K562 (cell line): Measurements from ENCODE around the gene DYRK1A. TPM values are rescaled to one million over a fixed set of nuclear protein-coding genes. Genes with fewer than 3 reads are reported as not detected.

Experiments used
- ATAC-seq: fragments of 200-7000 bp; cut with Tn5 transposase; 3 replicates; pipeline ENCODE4 v1.9.1; 2020; ENCODE audit warnings: moderate library complexity
- BruUV-seq: library from RNA; stranded (reverse); fragments of 400-500 nt; replicated peaks from 2 replicates; lab custom pipeline; 2021; lab: Mats Ljungman, UMichigan
- CTCF ChIA-PET: fragments of 300-600 bp; formaldehyde crosslinking; extraction: SDS; loops from one replicate; lab custom pipeline; 2021; ENCODE audit warnings: low intra/inter-chr PET ratio; lab: Yijun Ruan, JAX
- POLR2A ChIA-PET: fragments of 300-600, 350-650 bp; sonication (Branson Sonifier 250); formaldehyde crosslinking; extraction: SDS; loops from one replicate; lab custom pipeline; 2021; ENCODE audit warnings: antibody characterized with exemption, inconsistent platforms; lab: Yijun Ruan, JAX
- DNase-seq, 4 experiments: peaks; one replicate each; pipeline versions ENCODE4 v3.0.0 to v3.0.0-alpha.2; 2011 to 2018; ENCODE audit warnings: low spot score in 3 of 4, mixed read lengths in 3 of 4; ENCODE audit errors: extremely low read depth in 1 of 4
- FAIRE-seq: peaks from 2 replicates; lab custom pipeline; 2011; peaks lifted over from hg19 to GRCh38; lab: Jason Lieb, UNC
- H2AFZ ChIP-seq: 2 replicates; pipeline ENCODE4 v1.6.0; 2011; ENCODE audit warnings: low read depth, low read length, control low read depth, inconsistent platforms
- H3K27ac ChIP-seq: fragments of 200-600 bp; 3 replicates; pipeline ENCODE4 v1.8.0; 2011; ENCODE audit warnings: low read depth, mild to moderate bottlenecking, control low read depth, inconsistent platforms, low read length, moderate library complexity, mixed read lengths; ENCODE audit errors: extremely low read depth
- H3K27me3 ChIP-seq, 2 experiments: fragments of 300-600 bp in 1 of 2; 2 replicates in 1 of 2; 3 replicates in 1 of 2; pipeline versions ENCODE4 v1.6.0 to v1.8.0; 2011; ENCODE audit warnings: inconsistent platforms in 2 of 2, low read length in 2 of 2, mild to moderate bottlenecking in 1 of 2, mixed read lengths in 1 of 2, moderate library complexity in 1 of 2; ENCODE audit not compliant: control insufficient read depth in 2 of 2, insufficient read depth in 2 of 2
- H3K36me3 ChIP-seq: fragments of 300-600 bp; 3 replicates; pipeline ENCODE4 v1.8.0; 2011; ENCODE audit warnings: mild to moderate bottlenecking, low read length, inconsistent platforms; ENCODE audit not compliant: control insufficient read depth, insufficient read depth
- H3K4me1 ChIP-seq, 2 experiments: fragments of 200-600 bp in 1 of 2; replicated peaks in 1 of 2; 2 replicates in 1 of 2; 3 replicates in 1 of 2; pipeline versions ENCODE4 v1.5.1 to v1.8.0; 2011; ENCODE audit warnings: inconsistent platforms in 2 of 2, low read length in 2 of 2, mild to moderate bottlenecking in 1 of 2, mixed read lengths in 1 of 2, moderate library complexity in 1 of 2; ENCODE audit not compliant: control insufficient read depth in 2 of 2, insufficient read depth in 2 of 2
- H3K4me2 ChIP-seq: 2 replicates; pipeline ENCODE4 v1.6.1; 2011; ENCODE audit warnings: low read length, control low read depth, inconsistent platforms, mixed read lengths; ENCODE audit not compliant: insufficient read depth
- H3K4me3 ChIP-seq: fragments of 200-600 bp; sonication (generic), shearing (Covaris generic); 2 replicates; pipeline ENCODE4 v1.5.1; 2016; ENCODE audit warnings: control low read depth, inconsistent platforms
- H3K79me2 ChIP-seq: fragments of 200-600 bp; 3 replicates; pipeline ENCODE4 v1.8.0; 2011; ENCODE audit warnings: low read length, inconsistent platforms; ENCODE audit not compliant: control insufficient read depth, insufficient read depth
- H3K9ac ChIP-seq, 2 experiments: 2 replicates each; pipeline versions ENCODE4 v1.6.0 to v1.6.1; 2011; ENCODE audit warnings: low read depth in 2 of 2, low read length in 2 of 2, control low read depth in 1 of 2, inconsistent platforms in 1 of 2, mild to moderate bottlenecking in 1 of 2, mixed read lengths in 1 of 2; ENCODE audit not compliant: insufficient read depth in 1 of 2
- H3K9me1 ChIP-seq: one replicate; pipeline ENCODE4 v1.6.0; 2011; ENCODE audit warnings: inconsistent platforms, mild to moderate bottlenecking, low read length, moderate library complexity; ENCODE audit not compliant: control insufficient read depth, insufficient read depth
- H3K9me3 ChIP-seq: replicated peaks from 2 replicates; pipeline ENCODE4 v1.5.1; 2011; ENCODE audit warnings: low read depth, low read length, inconsistent platforms; ENCODE audit not compliant: control insufficient read depth, insufficient read depth
- H4K20me1 ChIP-seq: replicated peaks from 2 replicates; pipeline ENCODE4 v1.6.1; 2011; ENCODE audit warnings: low read length, inconsistent platforms, mixed read lengths; ENCODE audit not compliant: control insufficient read depth, insufficient read depth
- ARID1B ChIP-seq: fragments of 450-650 bp; IDR thresholded peaks from 2 replicates; pipeline ENCODE4 v1.6.1; 2016; ENCODE audit warnings: antibody characterized with exemption, mild to moderate bottlenecking, inconsistent platforms
- BACH1 ChIP-seq: fragments of 200-800 bp; sonication (Bioruptor generic); IDR thresholded peaks from 2 replicates; pipeline ENCODE4 v1.6.1; 2016; ENCODE audit warnings: missing genetic modification characterization, missing compliant biosample characterization
- CAMTA2 ChIP-seq: fragments of 250-450 bp; sonication (Bioruptor Pico); conservative IDR thresholded peaks from 2 replicates; pipeline ENCODE4 v1.5.1; 2022
- CBFA2T3 ChIP-seq: fragments of 450-650 bp; IDR thresholded peaks from 2 replicates; pipeline ENCODE4 v1.6.1; 2017
- CHD1 ChIP-seq: fragments of 200-600 bp; sonication (generic); IDR thresholded peaks from one replicate; pipeline ENCODE4 v1.6.1; 2012; ENCODE audit warnings: mild to moderate bottlenecking, moderate library complexity, low read length, inconsistent platforms
- EP300 ChIP-seq: IDR thresholded peaks from 2 replicates; pipeline ENCODE4 v1.6.1; 2012; ENCODE audit warnings: low read length, improper control_type of control experiment
- HDAC8 ChIP-seq: fragments of 450-650 bp; IDR thresholded peaks from 2 replicates; pipeline ENCODE4 v1.6.1; 2016; ENCODE audit warnings: mild to moderate bottlenecking, missing genetic modification characterization, moderate library complexity, missing compliant biosample characterization
- HMGXB4 ChIP-seq: sonication (generic); formaldehyde crosslinking; IDR thresholded peaks from 2 replicates; pipeline ENCODE4 v1.8.1; 2023; ENCODE audit warnings: mild to moderate bottlenecking, missing genetic modification reagents
- MEIS2 ChIP-seq: fragments of 450-650 bp; IDR thresholded peaks from 2 replicates; pipeline ENCODE4 v1.6.1; 2014; ENCODE audit warnings: mild to moderate bottlenecking; ENCODE audit not compliant: partially characterized antibody
- NCOR1 ChIP-seq: fragments of 450-650 bp; IDR thresholded peaks from 2 replicates; pipeline ENCODE4 v1.6.1; 2016; ENCODE audit warnings: mild to moderate bottlenecking, moderate library complexity
- NFIC ChIP-seq: fragments of 450-650 bp; IDR thresholded peaks from 2 replicates; pipeline ENCODE4 v1.6.1; 2017; ENCODE audit warnings: mild to moderate bottlenecking, inconsistent platforms
- NR1H2 ChIP-seq: sonication (generic); formaldehyde crosslinking; IDR thresholded peaks from 2 replicates; pipeline ENCODE4 v1.4.0; 2020; ENCODE audit warnings: mild to moderate bottlenecking, missing genetic modification reagents
- TAL1 ChIP-seq: fragments of 450-650 bp; IDR thresholded peaks from 2 replicates; pipeline ENCODE4 v1.6.1; 2016; ENCODE audit warnings: mild to moderate bottlenecking
- TCF3 ChIP-seq: sonication (generic); formaldehyde crosslinking; IDR thresholded peaks from 2 replicates; pipeline ENCODE4 v1.4.0; 2020; ENCODE audit warnings: mild to moderate bottlenecking, missing genetic modification reagents
- ZBTB17 ChIP-seq: fragments of 450-650 bp; formaldehyde crosslinking; IDR thresholded peaks from 2 replicates; pipeline ENCODE4 v1.4.0; 2020; ENCODE audit warnings: mild to moderate bottlenecking
- ZNF384 ChIP-seq: IDR thresholded peaks from 2 replicates; pipeline ENCODE4 v1.6.1; 2012; ENCODE audit warnings: low read depth, low read length, improper control_type of control experiment
- WGBS: fragments of 100-300 bp; shearing (Covaris generic); methylation state at CpG from one replicate; pipeline ENCODE4 v1.1.6; 2016; ENCODE audit warnings: low coverage, mixed read lengths; ENCODE audit not compliant: insufficient coverage; ENCODE audit errors: missing lambda C conversion rate; 5-methylcytosine and 5-hydroxymethylcytosine counted together
- in situ Hi-C: fragments of 300-500 bp; cut with MboI; formaldehyde crosslinking; loops from 4 replicates; pipeline ENCODE4 v1.15.0; 2018; ENCODE audit warnings: inconsistent platforms, mixed read lengths
- intact Hi-C: fragments of 100-400 bp; cut with micrococcal nuclease; formaldehyde crosslinking; loops from 2 replicates; pipeline ENCODE4 v1.14.2; 2022
- polyA plus RNA-seq, 8 experiments: library from polyadenylated mRNA; depleted of rRNA in 4 of 8; stranded (reverse) in 5 of 8; unstranded in 3 of 8; fragments of >200 nt; fragmentation: Nextera tagmentation in 2 of 8; fragmentation: Illumina TruSeq in 1 of 8; extraction: Ambion mirVana in 2 of 8; extraction: Trizol in 1 of 8; gene quantifications; 2 replicates each; pipeline versions ENCODE4 v1.2.1 to v1.2.3, GENCODE V29; 2011 to 2014; ENCODE audit warnings: inconsistent platforms in 1 of 8, missing spikeins in 1 of 8
- total RNA-seq, 7 experiments: library from RNA; depleted of rRNA in 6 of 7; stranded (reverse); fragments of >200 nt in 6 of 7; fragmentation: Illumina TruSeq in 2 of 7; extraction: Trizol in 2 of 7; gene quantifications; 2 replicates each; pipeline versions ENCODE4 v1.2.1 to v1.2.3, GENCODE V29; 2011 to 2021; ENCODE audit warnings: low replicate concordance in 1 of 7
- TF ChIP-seq, protein P1 (sequence below): fragments of 450-650 bp; IDR thresholded peaks from 2 replicates; pipeline ENCODE4 v1.6.1; 2016

Gene DYRK1A
- total and polyA plus RNA-seq, 9 of the 15 experiments (the other 6 are each of a cell fraction or from before 2014, with no cell fraction given) = 3.7 to 64.8 (median 42.3) TPM

- FAIRE-seq = peak; percentile 79
- TF ChIP-seq NR1H2 (CRISPR knock-in tag) (no peak), ZBTB17 (CRISPR knock-in tag) (no peak), TAL1 (peak; percentile 43; the same call in 1 of the 2 replicates), CHD1 (no peak), NCOR1 (0 out of 2 replicates have a peak, but pooled peaks have one; percentile 31), NFIC (peak; percentile 85), TCF3 (CRISPR knock-in tag) (peak; percentile 56), EP300 (peak; percentile 28; the same call in 1 of the 2 replicates), MEIS2 (peak; percentile 52), HMGXB4 (no peak), BACH1 (tag) (no peak), HDAC8 (no peak), ARID1B (peak; percentile 38; the same call in 1 of the 2 replicates), CBFA2T3 (peak; percentile 66), ZNF384 (no peak), CAMTA2 (no peak)
- TF ChIP-seq, protein P1, sequence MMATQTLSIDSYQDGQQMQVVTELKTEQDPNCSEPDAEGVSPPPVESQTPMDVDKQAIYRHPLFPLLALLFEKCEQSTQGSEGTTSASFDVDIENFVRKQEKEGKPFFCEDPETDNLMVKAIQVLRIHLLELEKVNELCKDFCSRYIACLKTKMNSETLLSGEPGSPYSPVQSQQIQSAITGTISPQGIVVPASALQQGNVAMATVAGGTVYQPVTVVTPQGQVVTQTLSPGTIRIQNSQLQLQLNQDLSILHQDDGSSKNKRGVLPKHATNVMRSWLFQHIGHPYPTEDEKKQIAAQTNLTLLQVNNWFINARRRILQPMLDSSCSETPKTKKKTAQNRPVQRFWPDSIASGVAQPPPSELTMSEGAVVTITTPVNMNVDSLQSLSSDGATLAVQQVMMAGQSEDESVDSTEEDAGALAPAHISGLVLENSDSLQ = peak; percentile 71
These were observed 182.0 kb downstream of the DYRK1A start for GRCh38 chr21:37548521-37548981.

More at GRCh38 chr21:37548521-37548981, 182.0 kb downstream of the DYRK1A start:
- Histone ChIP-seq H3K4me1 (peaks cover 33 to 38% of the 10 kb centered on the region in 2 experiments), H3K27me3 (no peaks in the 10 kb centered on the region), H3K27ac (no peak overlapping the region), H3K9me3 (no peaks in the 10 kb centered on the region), H3K4me3 (no peak overlapping the region), H3K36me3 (no peaks in the 10 kb centered on the region), H3K9me1 (no peaks in the 10 kb centered on the region), H3K9ac (no peak overlapping the region), H3K79me2 (no peaks in the 10 kb centered on the region), H4K20me1 (no peaks in the 10 kb centered on the region; the same call in 1 of the 2 replicates), H3K4me2 (no peak overlapping the region; the same call in 1 of the 2 replicates), H2AFZ (no peak overlapping the region)
- in situ Hi-C loops (no loop called here), intact Hi-C loops (no loop called here)
- ChIA-PET CTCF (no interaction called here), POLR2A (interaction anchor here (1.0 to 1.4 kb wide), 2 partner anchors 15 to 22 kb away, joined by 3 to 7 read pairs; no protein-coding TSS in a partner anchor)
- no TSS peak for BruUV-seq
- DNase-seq (peak in 1 of 4 experiments; percentile 56), ATAC-seq (peak; percentile 40)
- 46% methylated on average over 2 of the region's 2 CpGs for WGBS
